ENCODE data around the gene NAT14. TPM values are rescaled to one million over a fixed set of nuclear protein-coding genes. Genes with fewer than 3 reads are reported as not detected.
A peak's percentile ranks its signal among the peaks of the same experiment; 100 is the strongest.

Gene NAT14
- polyA plus RNA-seq, 2 donors, result 4.2 to 6.8 TPM

GRCh38 chr19:55451965-55452748, 32.8 kb upstream of the NAT14 start:
- peaks cover 0 to 6% of the 10 kb centered on the region in 2 donors for H3K27me3 ChIP-seq (ENCODE audit: control insufficient read depth in 1 of 2, insufficient read depth in 2 of 2, low read length in 2 of 2)
- WGBS, 2 donors, result 4 to 5% methylated on average over 47 to 57 of the region's 57 CpGs
- H3K27ac ChIP-seq (ENCODE audit: low read depth in 2 of 2, low read length in 1 of 2), result no peak overlapping the region
- H3K4me3 ChIP-seq (ENCODE audit: low read depth in 1 of 2, low read length in 2 of 2), result peak overlapping the region in 1 of 2 donors; percentile 17
- H3K4me1 ChIP-seq (ENCODE audit: control insufficient read depth in 2 of 2, insufficient read depth in 2 of 2, low read length in 1 of 2), result peaks cover 5 to 15% of the 10 kb centered on the region in 2 donors
- H3K36me3 ChIP-seq (ENCODE audit: control insufficient read depth in 2 of 2, insufficient read depth in 2 of 2, low read length in 1 of 2), result peaks cover 0 to 10% of the 10 kb centered on the region in 2 donors
- peaks cover 0 to 6% of the 10 kb centered on the region in 2 donors for H3K9me3 ChIP-seq (ENCODE audit: control insufficient read depth in 2 of 2, insufficient read depth in 1 of 2, low read depth in 1 of 2, low read length in 1 of 2)

GRCh38 chr19:55452749-55453346, 32.1 kb upstream of the NAT14 start:
- Histone ChIP-seq H3K27me3 (ENCODE audit: control insufficient read depth in 1 of 2, insufficient read depth in 2 of 2, low read length in 2 of 2) (peaks cover 0 to 6% of the 10 kb centered on the region in 2 donors), H3K27ac (ENCODE audit: low read depth in 2 of 2, low read length in 1 of 2) (no peak overlapping the region), H3K9me3 (ENCODE audit: control insufficient read depth in 2 of 2, insufficient read depth in 1 of 2, low read depth in 1 of 2, low read length in 1 of 2) (peaks cover 0 to 6% of the 10 kb centered on the region in 2 donors), H3K36me3 (ENCODE audit: control insufficient read depth in 2 of 2, insufficient read depth in 2 of 2, low read length in 1 of 2) (peaks cover 0 to 10% of the 10 kb centered on the region in 2 donors), H3K4me3 (ENCODE audit: low read depth in 1 of 2, low read length in 2 of 2) (no peak overlapping the region), H3K4me1 (ENCODE audit: control insufficient read depth in 2 of 2, insufficient read depth in 2 of 2, low read length in 1 of 2) (peaks cover 5 to 8% of the 10 kb centered on the region in 2 donors)
- 11 to 19% methylated on average over 16 to 34 of the region's 34 CpGs for WGBS, 2 donors

- H3K36me3 ChIP-seq (ENCODE audit: control insufficient read depth in 2 of 2, insufficient read depth in 2 of 2, low read length in 1 of 2), result peaks cover 0 to 10% of the 10 kb centered on the region in 2 donors
- WGBS, 2 donors, result 89 to 90% methylated on average over 12 of the region's 12 CpGs
- peaks cover 0 to 6% of the 10 kb centered on the region in 2 donors for H3K27me3 ChIP-seq (ENCODE audit: control insufficient read depth in 1 of 2, insufficient read depth in 2 of 2, low read length in 2 of 2)
- peaks cover 0 to 6% of the 10 kb centered on the region in 2 donors for H3K9me3 ChIP-seq (ENCODE audit: control insufficient read depth in 2 of 2, insufficient read depth in 1 of 2, low read depth in 1 of 2, low read length in 1 of 2)
- H3K27ac ChIP-seq (ENCODE audit: low read depth in 2 of 2, low read length in 1 of 2), result no peak overlapping the region
- no peak overlapping the region for H3K4me3 ChIP-seq (ENCODE audit: low read depth in 1 of 2, low read length in 2 of 2)
- peaks cover 3 to 5% of the 10 kb centered on the region in 2 donors for H3K4me1 ChIP-seq (ENCODE audit: control insufficient read depth in 2 of 2, insufficient read depth in 2 of 2, low read length in 1 of 2)
Measured at GRCh38 chr19:55453511-55454260, 31.3 kb upstream of the NAT14 start.

DNA sequence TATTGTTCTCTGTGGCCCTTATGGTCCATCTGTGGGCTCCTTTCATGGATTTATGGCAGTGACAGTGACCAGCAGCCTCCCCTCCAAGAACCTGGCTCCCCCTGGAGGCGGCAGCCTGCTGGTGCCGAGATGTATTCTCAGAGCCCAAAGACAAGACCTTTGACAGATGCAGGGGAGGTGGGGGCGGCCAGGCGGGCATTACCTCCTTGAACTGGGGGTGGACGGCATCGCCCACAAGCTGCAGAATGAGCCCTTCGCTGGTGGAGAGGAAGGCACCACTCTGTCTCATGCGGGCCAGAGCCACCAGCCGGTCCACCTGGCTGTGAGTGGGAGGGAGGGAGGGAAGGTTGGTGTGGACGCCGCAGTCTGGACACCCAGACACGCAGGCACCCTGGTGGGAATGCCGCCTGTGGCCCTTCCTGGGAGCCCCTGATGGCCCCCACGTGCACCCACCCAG, 30.2 kb upstream of the NAT14 start:
- Histone ChIP-seq H3K9me3 (ENCODE audit: control insufficient read depth in 2 of 2, insufficient read depth in 1 of 2, low read depth in 1 of 2, low read length in 1 of 2) (no peaks in the 10 kb centered on the region), H3K36me3 (ENCODE audit: control insufficient read depth in 2 of 2, insufficient read depth in 2 of 2, low read length in 1 of 2) (peaks cover 0 to 10% of the 10 kb centered on the region in 2 donors), H3K27me3 (ENCODE audit: control insufficient read depth in 1 of 2, insufficient read depth in 2 of 2, low read length in 2 of 2) (peaks cover 0 to under 1% of the 10 kb centered on the region in 2 donors), H3K27ac (ENCODE audit: low read depth in 2 of 2, low read length in 1 of 2) (no peak overlapping the region), H3K4me3 (ENCODE audit: low read depth in 1 of 2, low read length in 2 of 2) (no peak overlapping the region), H3K4me1 (ENCODE audit: control insufficient read depth in 2 of 2, insufficient read depth in 2 of 2, low read length in 1 of 2) (peaks cover 7% of the 10 kb centered on the region in 2 donors)
- 73 to 78% methylated on average over 14 of the region's 14 CpGs for WGBS, 2 donors

DNA sequence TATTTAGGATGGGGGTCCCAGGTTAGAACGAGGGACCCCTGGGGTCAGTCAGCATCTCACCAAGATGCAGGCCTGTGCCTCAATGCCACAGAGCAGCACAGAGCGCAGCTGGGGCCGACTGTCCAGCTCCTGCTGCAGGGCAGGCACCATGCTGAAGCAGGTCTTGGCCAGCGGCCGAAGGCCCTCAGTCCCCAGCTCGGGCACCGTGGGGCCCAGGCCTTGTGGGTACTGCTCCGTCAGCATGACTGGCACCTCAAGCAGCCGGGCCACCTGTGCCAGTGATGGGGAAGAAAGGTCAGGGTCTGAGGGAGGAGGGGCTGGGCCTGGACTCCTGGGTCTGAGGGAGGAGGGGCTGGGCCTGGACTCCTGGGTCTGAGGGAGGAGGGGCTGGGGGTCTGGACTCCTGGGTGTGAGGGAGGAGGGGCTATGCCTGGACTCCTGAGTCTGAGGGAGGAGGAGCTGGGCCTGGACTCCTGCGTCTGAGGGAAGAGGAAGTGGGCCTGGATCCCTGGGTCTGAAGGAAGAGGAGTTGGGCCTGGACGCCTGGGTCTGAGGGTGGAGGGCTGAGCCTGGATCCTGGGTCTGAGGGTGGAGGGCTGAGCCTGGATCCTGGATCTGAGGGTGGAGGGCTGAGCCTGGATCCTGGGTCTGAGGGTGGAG, 29.3 kb upstream of the NAT14 start:
- Histone ChIP-seq H3K27me3 (ENCODE audit: control insufficient read depth in 1 of 2, insufficient read depth in 2 of 2, low read length in 2 of 2) (no peaks in the 10 kb centered on the region), H3K9me3 (ENCODE audit: control insufficient read depth in 2 of 2, insufficient read depth in 1 of 2, low read depth in 1 of 2, low read length in 1 of 2) (no peaks in the 10 kb centered on the region)
- WGBS, 2 donors, result 90 to 92% methylated on average over 11 of the region's 11 CpGs

GRCh38 chr19:55456347-55456746, 28.6 kb upstream of the NAT14 start:
- Histone ChIP-seq H3K4me3 (ENCODE audit: low read depth in 1 of 2, low read length in 2 of 2) (no peak overlapping the region), H3K27me3 (ENCODE audit: control insufficient read depth in 1 of 2, insufficient read depth in 2 of 2, low read length in 2 of 2) (no peaks in the 10 kb centered on the region), H3K9me3 (ENCODE audit: control insufficient read depth in 2 of 2, insufficient read depth in 1 of 2, low read depth in 1 of 2, low read length in 1 of 2) (no peaks in the 10 kb centered on the region), H3K4me1 (ENCODE audit: control insufficient read depth in 2 of 2, insufficient read depth in 2 of 2, low read length in 1 of 2) (peaks cover 7% of the 10 kb centered on the region in 2 donors), H3K36me3 (ENCODE audit: control insufficient read depth in 2 of 2, insufficient read depth in 2 of 2, low read length in 1 of 2) (peaks cover 0 to 10% of the 10 kb centered on the region in 2 donors), H3K27ac (ENCODE audit: low read depth in 2 of 2, low read length in 1 of 2) (no peak overlapping the region)
- 82 to 88% methylated on average over 8 to 14 of the region's 14 CpGs for WGBS, 2 donors

More for the DNA sequence above, 29.3 kb upstream of the NAT14 start:
- H3K4me3 ChIP-seq (ENCODE audit: low read depth in 1 of 2, low read length in 2 of 2), result no peak overlapping the region
- H3K27ac ChIP-seq (ENCODE audit: low read depth in 2 of 2, low read length in 1 of 2), result no peak overlapping the region
- H3K36me3 ChIP-seq (ENCODE audit: control insufficient read depth in 2 of 2, insufficient read depth in 2 of 2, low read length in 1 of 2), result peaks cover 0 to 10% of the 10 kb centered on the region in 2 donors
- H3K4me1 ChIP-seq (ENCODE audit: control insufficient read depth in 2 of 2, insufficient read depth in 2 of 2, low read length in 1 of 2), result peaks cover 7% of the 10 kb centered on the region in 2 donors

GRCh38 chr19:55457683-55458457, 27.1 kb upstream of the NAT14 start:
- Histone ChIP-seq H3K27ac (ENCODE audit: low read depth in 2 of 2, low read length in 1 of 2) (no peak overlapping the region), H3K9me3 (ENCODE audit: control insufficient read depth in 2 of 2, insufficient read depth in 1 of 2, low read depth in 1 of 2, low read length in 1 of 2) (no peaks in the 10 kb centered on the region), H3K4me1 (ENCODE audit: control insufficient read depth in 2 of 2, insufficient read depth in 2 of 2, low read length in 1 of 2) (peaks cover 2 to 6% of the 10 kb centered on the region in 2 donors), H3K36me3 (ENCODE audit: control insufficient read depth in 2 of 2, insufficient read depth in 2 of 2, low read length in 1 of 2) (peaks cover 0 to 10% of the 10 kb centered on the region in 2 donors), H3K4me3 (ENCODE audit: low read depth in 1 of 2, low read length in 2 of 2) (no peak overlapping the region), H3K27me3 (ENCODE audit: control insufficient read depth in 1 of 2, insufficient read depth in 2 of 2, low read length in 2 of 2) (no peaks in the 10 kb centered on the region)
- 80 to 84% methylated on average over 16 of the region's 16 CpGs for WGBS, 2 donors

DNA sequence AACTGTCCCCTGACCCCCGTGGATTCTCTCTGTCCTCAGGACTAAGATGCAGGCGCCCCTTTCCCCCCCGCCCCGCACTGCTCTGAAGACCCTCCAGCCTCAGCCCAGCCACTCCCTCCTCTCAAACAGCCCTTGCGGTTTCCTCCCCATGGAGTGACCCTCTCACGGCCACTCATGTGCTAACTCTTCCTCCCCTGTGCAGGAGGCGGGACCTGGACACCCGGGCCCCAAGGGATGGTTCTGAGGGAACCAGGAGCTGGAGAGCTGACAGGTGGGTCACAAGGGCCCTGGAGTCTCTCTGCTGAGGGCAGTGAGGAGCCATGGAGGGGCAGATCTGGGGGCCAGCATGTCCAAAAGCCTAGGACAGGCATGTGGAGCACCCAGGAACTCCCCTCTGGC, 25.4 kb upstream of the NAT14 start:
- Histone ChIP-seq H3K27me3 (ENCODE audit: control insufficient read depth in 1 of 2, insufficient read depth in 2 of 2, low read length in 2 of 2) (no peaks in the 10 kb centered on the region), H3K36me3 (ENCODE audit: control insufficient read depth in 2 of 2, insufficient read depth in 2 of 2, low read length in 1 of 2) (peaks cover 0 to 6% of the 10 kb centered on the region in 2 donors), H3K9me3 (ENCODE audit: control insufficient read depth in 2 of 2, insufficient read depth in 1 of 2, low read depth in 1 of 2, low read length in 1 of 2) (no peaks in the 10 kb centered on the region), H3K4me3 (ENCODE audit: low read depth in 1 of 2, low read length in 2 of 2) (no peak overlapping the region), H3K4me1 (ENCODE audit: control insufficient read depth in 2 of 2, insufficient read depth in 2 of 2, low read length in 1 of 2) (peaks cover 2 to 6% of the 10 kb centered on the region in 2 donors), H3K27ac (ENCODE audit: low read depth in 2 of 2, low read length in 1 of 2) (no peak overlapping the region)
- WGBS, 2 donors, result 61 to 71% methylated on average over 8 of the region's 8 CpGs
